ENCODE results near the gene OR1Q1. TPM values are rescaled to one million over a fixed set of nuclear protein-coding genes. Genes with fewer than 3 reads are reported as not detected.

OR1Q1 gene
- total RNA-seq, 4 donors from 2014 or later, result not detected

GRCh38 chr9:122605691-122606090 lies 8.8 kb upstream of the OR1Q1 start:
- intact Hi-C loops (cut with DNase I), result no loop called here
- no peaks in the 10 kb centered on the region for H3K9me3 ChIP-seq
- no peak for TF ChIP-seq POLR2A (IDR thresholded peaks at IDR 0.05)
- TF ChIP-seq, protein P1, sequence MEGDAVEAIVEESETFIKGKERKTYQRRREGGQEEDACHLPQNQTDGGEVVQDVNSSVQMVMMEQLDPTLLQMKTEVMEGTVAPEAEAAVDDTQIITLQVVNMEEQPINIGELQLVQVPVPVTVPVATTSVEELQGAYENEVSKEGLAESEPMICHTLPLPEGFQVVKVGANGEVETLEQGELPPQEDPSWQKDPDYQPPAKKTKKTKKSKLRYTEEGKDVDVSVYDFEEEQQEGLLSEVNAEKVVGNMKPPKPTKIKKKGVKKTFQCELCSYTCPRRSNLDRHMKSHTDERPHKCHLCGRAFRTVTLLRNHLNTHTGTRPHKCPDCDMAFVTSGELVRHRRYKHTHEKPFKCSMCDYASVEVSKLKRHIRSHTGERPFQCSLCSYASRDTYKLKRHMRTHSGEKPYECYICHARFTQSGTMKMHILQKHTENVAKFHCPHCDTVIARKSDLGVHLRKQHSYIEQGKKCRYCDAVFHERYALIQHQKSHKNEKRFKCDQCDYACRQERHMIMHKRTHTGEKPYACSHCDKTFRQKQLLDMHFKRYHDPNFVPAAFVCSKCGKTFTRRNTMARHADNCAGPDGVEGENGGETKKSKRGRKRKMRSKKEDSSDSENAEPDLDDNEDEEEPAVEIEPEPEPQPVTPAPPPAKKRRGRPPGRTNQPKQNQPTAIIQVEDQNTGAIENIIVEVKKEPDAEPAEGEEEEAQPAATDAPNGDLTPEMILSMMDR (IDR thresholded peaks at IDR 0.05), result no peak
- H3K36me3 ChIP-seq, result no peaks in the 10 kb centered on the region
- 26 to 33% methylated on average over 1 of the region's 1 CpG for WGBS, 2 donors
- no peak overlapping the region for H3K4me3 ChIP-seq
- H3K27ac ChIP-seq, result no peak overlapping the region
- H3K4me1 ChIP-seq, result no peaks in the 10 kb centered on the region
- no peak for DNase-seq
- H3K27me3 ChIP-seq, result no peaks in the 10 kb centered on the region

GRCh38 chr9:122606587-122606986 lies 8.0 kb upstream of the OR1Q1 start:
- H3K4me1 ChIP-seq, result no peaks in the 10 kb centered on the region
- H3K36me3 ChIP-seq, result no peaks in the 10 kb centered on the region
- 85 to 100% methylated on average over 1 of the region's 1 CpG for WGBS, 2 donors
- TF ChIP-seq POLR2A (IDR thresholded peaks at IDR 0.05), result no peak
- TF ChIP-seq, protein P1 (IDR thresholded peaks at IDR 0.05), result no peak
- H3K27ac ChIP-seq, result no peak overlapping the region
- no peak for DNase-seq
- H3K4me3 ChIP-seq, result no peak overlapping the region
- H3K27me3 ChIP-seq, result no peaks in the 10 kb centered on the region
- intact Hi-C loops (cut with DNase I), result no loop called here
- H3K9me3 ChIP-seq, result no peaks in the 10 kb centered on the region

GRCh38 chr9:122609804-122610203 lies 4.7 kb upstream of the OR1Q1 start:
- Histone ChIP-seq H3K36me3 (no peaks in the 10 kb centered on the region), H3K27me3 (no peaks in the 10 kb centered on the region), H3K9me3 (no peaks in the 10 kb centered on the region), H3K4me3 (no peak overlapping the region), H3K4me1 (no peaks in the 10 kb centered on the region), H3K27ac (no peak overlapping the region)
- DNase-seq, result no peak
- WGBS, 2 donors, result 47 to 55% methylated on average over 4 of the region's 4 CpGs
- intact Hi-C loops (cut with DNase I), result no loop called here
- TF ChIP-seq POLR2A (IDR thresholded peaks at IDR 0.05), result no peak
- TF ChIP-seq, protein P1 (IDR thresholded peaks at IDR 0.05), result no peak

DNA sequence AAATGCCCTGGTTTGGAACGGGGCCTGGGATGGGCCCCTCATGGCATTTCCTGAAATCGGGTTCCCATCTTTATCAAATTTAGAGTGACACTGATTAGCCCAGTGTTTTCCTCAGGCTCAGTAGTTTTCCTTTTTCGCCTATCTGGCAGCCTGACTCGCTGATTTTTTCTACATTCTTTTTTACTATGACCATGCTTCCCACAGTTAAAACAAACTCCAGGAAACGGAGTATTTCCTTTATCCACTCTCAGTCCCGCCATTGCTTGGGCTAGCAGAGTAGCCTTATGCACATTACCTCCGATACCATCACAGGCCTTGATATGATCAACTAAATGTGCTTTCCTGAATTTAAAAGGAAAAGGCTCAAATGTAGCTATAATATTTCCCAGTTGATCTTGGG lies 5.5 kb downstream of the OR1Q1 start:
- Histone ChIP-seq H3K27me3 (no peaks in the 10 kb centered on the region), H3K4me1 (no peaks in the 10 kb centered on the region), H3K27ac (no peak overlapping the region), H3K36me3 (no peaks in the 10 kb centered on the region), H3K4me3 (no peak overlapping the region), H3K9me3 (no peaks in the 10 kb centered on the region)
- DNase-seq, result no peak
- 71 to 77% methylated on average over 7 of the region's 7 CpGs for WGBS, 2 donors
- TF ChIP-seq, protein P1 (IDR thresholded peaks at IDR 0.05), result no peak
- no peak for TF ChIP-seq POLR2A (IDR thresholded peaks at IDR 0.05)
- intact Hi-C loops (cut with DNase I), result no loop called here

GRCh38 chr9:122642226-122642625 lies 27.7 kb downstream of the OR1Q1 start:
- Histone ChIP-seq H3K36me3 (no peaks in the 10 kb centered on the region), H3K4me1 (no peaks in the 10 kb centered on the region), H3K9me3 (no peaks in the 10 kb centered on the region), H3K4me3 (no peak overlapping the region), H3K27me3 (no peaks in the 10 kb centered on the region), H3K27ac (no peak overlapping the region)
- TF ChIP-seq POLR2A (IDR thresholded peaks at IDR 0.05), result no peak
- TF ChIP-seq, protein P1 (IDR thresholded peaks at IDR 0.05), result no peak
- 30 to 52% methylated on average over 2 of the region's 2 CpGs for WGBS, 2 donors
- no peak for DNase-seq
- intact Hi-C loops (cut with DNase I), result no loop called here

Measured in esophagus squamous epithelium (tissue), 5 donors.